K562 (cell line): ENCODE results near the gene AKAIN1. TPM values are rescaled to one million over a fixed set of nuclear protein-coding genes. Genes with fewer than 3 reads are reported as not detected.

Source experiments
- ATAC-seq: fragments of 200-7000 bp; cut with Tn5 transposase; 3 replicates; pipeline ENCODE4 v1.9.1; 2020; ENCODE audit warnings: moderate library complexity
- BruUV-seq: library from RNA; stranded (reverse); fragments of 400-500 nt; replicated peaks from 2 replicates; lab custom pipeline; 2021; lab: Mats Ljungman, UMichigan
- CTCF ChIA-PET: fragments of 300-600 bp; formaldehyde crosslinking; extraction: SDS; loops from one replicate; lab custom pipeline; 2021; ENCODE audit warnings: low intra/inter-chr PET ratio; lab: Yijun Ruan, JAX
- POLR2A ChIA-PET: fragments of 300-600, 350-650 bp; sonication (Branson Sonifier 250); formaldehyde crosslinking; extraction: SDS; loops from one replicate; lab custom pipeline; 2021; ENCODE audit warnings: antibody characterized with exemption, inconsistent platforms; lab: Yijun Ruan, JAX
- DNase-seq, 4 experiments: peaks; one replicate each; pipeline versions ENCODE4 v3.0.0 to v3.0.0-alpha.2; 2011 to 2018; ENCODE audit warnings: low spot score in 3 of 4, mixed read lengths in 3 of 4; ENCODE audit errors: extremely low read depth in 1 of 4
- FAIRE-seq: peaks from 2 replicates; lab custom pipeline; 2011; peaks lifted over from hg19 to GRCh38; lab: Jason Lieb, UNC
- H2AFZ ChIP-seq: 2 replicates; pipeline ENCODE4 v1.6.0; 2011; ENCODE audit warnings: low read depth, low read length, control low read depth, inconsistent platforms
- H3K27ac ChIP-seq: fragments of 200-600 bp; 3 replicates; pipeline ENCODE4 v1.8.0; 2011; ENCODE audit warnings: low read depth, mild to moderate bottlenecking, control low read depth, inconsistent platforms, low read length, moderate library complexity, mixed read lengths; ENCODE audit errors: extremely low read depth
- H3K27me3 ChIP-seq, 2 experiments: fragments of 300-600 bp in 1 of 2; 2 replicates in 1 of 2; 3 replicates in 1 of 2; pipeline versions ENCODE4 v1.6.0 to v1.8.0; 2011; ENCODE audit warnings: inconsistent platforms in 2 of 2, low read length in 2 of 2, mild to moderate bottlenecking in 1 of 2, mixed read lengths in 1 of 2, moderate library complexity in 1 of 2; ENCODE audit not compliant: control insufficient read depth in 2 of 2, insufficient read depth in 2 of 2
- H3K36me3 ChIP-seq: fragments of 300-600 bp; 3 replicates; pipeline ENCODE4 v1.8.0; 2011; ENCODE audit warnings: mild to moderate bottlenecking, low read length, inconsistent platforms; ENCODE audit not compliant: control insufficient read depth, insufficient read depth
- H3K4me1 ChIP-seq, 2 experiments: fragments of 200-600 bp in 1 of 2; replicated peaks in 1 of 2; 2 replicates in 1 of 2; 3 replicates in 1 of 2; pipeline versions ENCODE4 v1.5.1 to v1.8.0; 2011; ENCODE audit warnings: inconsistent platforms in 2 of 2, low read length in 2 of 2, mild to moderate bottlenecking in 1 of 2, mixed read lengths in 1 of 2, moderate library complexity in 1 of 2; ENCODE audit not compliant: control insufficient read depth in 2 of 2, insufficient read depth in 2 of 2
- H3K4me2 ChIP-seq: 2 replicates; pipeline ENCODE4 v1.6.1; 2011; ENCODE audit warnings: low read length, control low read depth, inconsistent platforms, mixed read lengths; ENCODE audit not compliant: insufficient read depth
- H3K4me3 ChIP-seq: fragments of 200-600 bp; sonication (generic), shearing (Covaris generic); 2 replicates; pipeline ENCODE4 v1.5.1; 2016; ENCODE audit warnings: control low read depth, inconsistent platforms
- H3K79me2 ChIP-seq: fragments of 200-600 bp; 3 replicates; pipeline ENCODE4 v1.8.0; 2011; ENCODE audit warnings: low read length, inconsistent platforms; ENCODE audit not compliant: control insufficient read depth, insufficient read depth
- H3K9ac ChIP-seq, 2 experiments: 2 replicates each; pipeline versions ENCODE4 v1.6.0 to v1.6.1; 2011; ENCODE audit warnings: low read depth in 2 of 2, low read length in 2 of 2, control low read depth in 1 of 2, inconsistent platforms in 1 of 2, mild to moderate bottlenecking in 1 of 2, mixed read lengths in 1 of 2; ENCODE audit not compliant: insufficient read depth in 1 of 2
- H3K9me1 ChIP-seq: one replicate; pipeline ENCODE4 v1.6.0; 2011; ENCODE audit warnings: inconsistent platforms, mild to moderate bottlenecking, low read length, moderate library complexity; ENCODE audit not compliant: control insufficient read depth, insufficient read depth
- H3K9me3 ChIP-seq: replicated peaks from 2 replicates; pipeline ENCODE4 v1.5.1; 2011; ENCODE audit warnings: low read depth, low read length, inconsistent platforms; ENCODE audit not compliant: control insufficient read depth, insufficient read depth
- H4K20me1 ChIP-seq: replicated peaks from 2 replicates; pipeline ENCODE4 v1.6.1; 2011; ENCODE audit warnings: low read length, inconsistent platforms, mixed read lengths; ENCODE audit not compliant: control insufficient read depth, insufficient read depth
- FOXA3 ChIP-seq, 2 experiments: fragments of 450-650 bp in 1 of 2; sonication (generic) in 1 of 2; formaldehyde crosslinking; IDR thresholded peaks in 1 of 2; conservative IDR thresholded peaks in 1 of 2; 2 replicates each; pipeline versions ENCODE4 v1.4.0 to v1.8.0; 2020 to 2022; ENCODE audit warnings: mild to moderate bottlenecking in 2 of 2, missing genetic modification reagents in 1 of 2
- NCOR1 ChIP-seq: fragments of 450-650 bp; IDR thresholded peaks from 2 replicates; pipeline ENCODE4 v1.6.1; 2016; ENCODE audit warnings: mild to moderate bottlenecking, moderate library complexity
- SMAD3 ChIP-seq: fragments of 450-650 bp; formaldehyde crosslinking; conservative IDR thresholded peaks from 2 replicates; pipeline ENCODE4 v1.4.0; 2020; ENCODE audit warnings: mild to moderate bottlenecking
- YBX1 ChIP-seq: fragments of 450-650 bp; IDR thresholded peaks from 2 replicates; pipeline ENCODE4 v1.7.1; 2016; ENCODE audit warnings: mild to moderate bottlenecking
- ZBTB49 ChIP-seq: sonication (generic); formaldehyde crosslinking; IDR thresholded peaks from 2 replicates; pipeline ENCODE4 v1.8.0; 2022; ENCODE audit warnings: missing genetic modification reagents, mild to moderate bottlenecking, borderline replicate concordance
- WGBS: fragments of 100-300 bp; shearing (Covaris generic); methylation state at CpG from one replicate; pipeline ENCODE4 v1.1.6; 2016; ENCODE audit warnings: low coverage, mixed read lengths; ENCODE audit not compliant: insufficient coverage; ENCODE audit errors: missing lambda C conversion rate; 5-methylcytosine and 5-hydroxymethylcytosine counted together
- in situ Hi-C: fragments of 300-500 bp; cut with MboI; formaldehyde crosslinking; loops from 4 replicates; pipeline ENCODE4 v1.15.0; 2018; ENCODE audit warnings: inconsistent platforms, mixed read lengths
- intact Hi-C: fragments of 100-400 bp; cut with micrococcal nuclease; formaldehyde crosslinking; loops from 2 replicates; pipeline ENCODE4 v1.14.2; 2022
- polyA plus RNA-seq, 8 experiments: library from polyadenylated mRNA; depleted of rRNA in 4 of 8; stranded (reverse) in 5 of 8; unstranded in 3 of 8; fragments of >200 nt; fragmentation: Nextera tagmentation in 2 of 8; fragmentation: Illumina TruSeq in 1 of 8; extraction: Ambion mirVana in 2 of 8; extraction: Trizol in 1 of 8; gene quantifications; 2 replicates each; pipeline versions ENCODE4 v1.2.1 to v1.2.3, GENCODE V29; 2011 to 2014; ENCODE audit warnings: inconsistent platforms in 1 of 8, missing spikeins in 1 of 8
- total RNA-seq, 7 experiments: library from RNA; depleted of rRNA in 6 of 7; stranded (reverse); fragments of >200 nt in 6 of 7; fragmentation: Illumina TruSeq in 2 of 7; extraction: Trizol in 2 of 7; gene quantifications; 2 replicates each; pipeline versions ENCODE4 v1.2.1 to v1.2.3, GENCODE V29; 2011 to 2021; ENCODE audit warnings: low replicate concordance in 1 of 7

Gene AKAIN1
- total and polyA plus RNA-seq, 9 of the 15 experiments (the other 6 are each of a cell fraction or from before 2014, with no cell fraction given): not detected

DNA sequence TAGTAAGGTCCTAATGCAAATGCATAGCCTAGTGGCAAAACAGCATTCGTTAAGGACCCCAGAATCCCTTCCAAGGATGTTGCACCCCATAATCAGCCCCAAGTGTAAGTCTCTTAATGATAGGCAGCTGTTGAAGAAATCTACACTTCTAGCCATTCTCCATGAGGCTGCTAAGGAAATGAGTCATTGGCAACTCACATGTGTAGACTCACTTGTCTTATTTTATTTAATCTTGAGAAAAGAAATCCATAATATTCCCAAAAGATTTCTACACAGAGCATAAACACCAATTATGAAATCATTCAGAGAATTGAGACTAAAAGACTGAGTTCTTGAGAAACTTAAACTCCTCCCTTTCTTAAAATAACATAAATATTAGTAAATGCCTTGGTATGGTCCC lies 52.4 kb downstream of the AKAIN1 start (continued):
- TF ChIP-seq ZBTB49 (CRISPR knock-in tag): no peak
- TF ChIP-seq YBX1: no peak

- H3K27ac ChIP-seq: no peak overlapping the region
- H3K4me3 ChIP-seq: no peak overlapping the region
- H4K20me1 ChIP-seq: no peaks in the 10 kb centered on the region
- no peak for FAIRE-seq
- ATAC-seq: no peak
- no peaks in the 10 kb centered on the region for H3K27me3 ChIP-seq
- no peak overlapping the region for H3K4me2 ChIP-seq
- CTCF ChIA-PET: no interaction called here
- intact Hi-C loops: no loop called here
- H3K9me3 ChIP-seq: no peaks in the 10 kb centered on the region
- POLR2A ChIA-PET: no interaction called here
- H2AFZ ChIP-seq: no peak overlapping the region
- BruUV-seq: no TSS peak
- no peaks in the 10 kb centered on the region for H3K9me1 ChIP-seq
- in situ Hi-C loops: no loop called here
- H3K36me3 ChIP-seq: no peaks in the 10 kb centered on the region
- H3K9ac ChIP-seq: no peak overlapping the region
- TF ChIP-seq SMAD3 (CRISPR knock-in tag): no peak
- no peak for TF ChIP-seq NCOR1
- peak in 1 of 2 experiments; percentile 60; a peak in 2 of 4 replicates for TF ChIP-seq FOXA3 (CRISPR knock-in tag; conservative IDR thresholded peaks at IDR 0.05 in 1 of 2, IDR thresholded peaks at IDR 0.05 in 1 of 2)
- WGBS: 0% methylated on average over 2 of the region's 2 CpGs
- no peaks in the 10 kb centered on the region for H3K79me2 ChIP-seq
- no peak for DNase-seq
- no peaks in the 10 kb centered on the region for H3K4me1 ChIP-seq
These were observed 54.2 kb downstream of the AKAIN1 start for GRCh38 chr18:5142859-5143258.
